ENCODE results near the gene CHI3L1.

DNA sequence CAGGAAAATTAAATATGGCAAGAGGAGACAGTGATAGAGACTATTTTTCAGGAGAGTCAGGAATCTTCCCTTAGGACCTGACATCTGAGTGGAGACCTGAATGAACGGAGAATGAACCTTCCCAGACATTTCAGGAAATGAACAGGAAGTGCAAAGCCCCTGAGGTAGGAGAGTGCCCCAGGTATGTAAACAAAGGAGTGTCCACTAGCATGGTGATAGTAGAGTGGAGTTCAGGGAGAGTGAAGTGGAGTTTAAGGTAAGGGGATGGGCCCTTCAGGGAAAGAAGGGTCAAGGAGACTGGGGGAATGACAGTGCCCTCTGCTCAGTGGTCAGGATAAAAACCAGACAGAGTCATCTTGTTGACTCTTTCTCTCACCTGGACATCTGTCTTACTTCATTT is 30.2 kb downstream of the CHI3L1 start:
- TF ChIP-seq, protein P1, sequence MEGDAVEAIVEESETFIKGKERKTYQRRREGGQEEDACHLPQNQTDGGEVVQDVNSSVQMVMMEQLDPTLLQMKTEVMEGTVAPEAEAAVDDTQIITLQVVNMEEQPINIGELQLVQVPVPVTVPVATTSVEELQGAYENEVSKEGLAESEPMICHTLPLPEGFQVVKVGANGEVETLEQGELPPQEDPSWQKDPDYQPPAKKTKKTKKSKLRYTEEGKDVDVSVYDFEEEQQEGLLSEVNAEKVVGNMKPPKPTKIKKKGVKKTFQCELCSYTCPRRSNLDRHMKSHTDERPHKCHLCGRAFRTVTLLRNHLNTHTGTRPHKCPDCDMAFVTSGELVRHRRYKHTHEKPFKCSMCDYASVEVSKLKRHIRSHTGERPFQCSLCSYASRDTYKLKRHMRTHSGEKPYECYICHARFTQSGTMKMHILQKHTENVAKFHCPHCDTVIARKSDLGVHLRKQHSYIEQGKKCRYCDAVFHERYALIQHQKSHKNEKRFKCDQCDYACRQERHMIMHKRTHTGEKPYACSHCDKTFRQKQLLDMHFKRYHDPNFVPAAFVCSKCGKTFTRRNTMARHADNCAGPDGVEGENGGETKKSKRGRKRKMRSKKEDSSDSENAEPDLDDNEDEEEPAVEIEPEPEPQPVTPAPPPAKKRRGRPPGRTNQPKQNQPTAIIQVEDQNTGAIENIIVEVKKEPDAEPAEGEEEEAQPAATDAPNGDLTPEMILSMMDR (IDR thresholded peaks at IDR 0.05), result no peak
- TF ChIP-seq, protein P2, sequence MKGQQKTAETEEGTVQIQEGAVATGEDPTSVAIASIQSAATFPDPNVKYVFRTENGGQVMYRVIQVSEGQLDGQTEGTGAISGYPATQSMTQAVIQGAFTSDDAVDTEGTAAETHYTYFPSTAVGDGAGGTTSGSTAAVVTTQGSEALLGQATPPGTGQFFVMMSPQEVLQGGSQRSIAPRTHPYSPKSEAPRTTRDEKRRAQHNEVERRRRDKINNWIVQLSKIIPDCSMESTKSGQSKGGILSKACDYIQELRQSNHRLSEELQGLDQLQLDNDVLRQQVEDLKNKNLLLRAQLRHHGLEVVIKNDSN (IDR thresholded peaks at IDR 0.05; ENCODE audit: borderline replicate concordance, low read depth), result no peak
- no peak for TF ChIP-seq POLR2AphosphoS5 (IDR thresholded peaks at IDR 0.05; ENCODE audit: low read depth, low read length)
- no peak for TF ChIP-seq NRF1 (IDR thresholded peaks at IDR 0.05; ENCODE audit: low read depth, low read length)
- TF ChIP-seq, protein P3, sequence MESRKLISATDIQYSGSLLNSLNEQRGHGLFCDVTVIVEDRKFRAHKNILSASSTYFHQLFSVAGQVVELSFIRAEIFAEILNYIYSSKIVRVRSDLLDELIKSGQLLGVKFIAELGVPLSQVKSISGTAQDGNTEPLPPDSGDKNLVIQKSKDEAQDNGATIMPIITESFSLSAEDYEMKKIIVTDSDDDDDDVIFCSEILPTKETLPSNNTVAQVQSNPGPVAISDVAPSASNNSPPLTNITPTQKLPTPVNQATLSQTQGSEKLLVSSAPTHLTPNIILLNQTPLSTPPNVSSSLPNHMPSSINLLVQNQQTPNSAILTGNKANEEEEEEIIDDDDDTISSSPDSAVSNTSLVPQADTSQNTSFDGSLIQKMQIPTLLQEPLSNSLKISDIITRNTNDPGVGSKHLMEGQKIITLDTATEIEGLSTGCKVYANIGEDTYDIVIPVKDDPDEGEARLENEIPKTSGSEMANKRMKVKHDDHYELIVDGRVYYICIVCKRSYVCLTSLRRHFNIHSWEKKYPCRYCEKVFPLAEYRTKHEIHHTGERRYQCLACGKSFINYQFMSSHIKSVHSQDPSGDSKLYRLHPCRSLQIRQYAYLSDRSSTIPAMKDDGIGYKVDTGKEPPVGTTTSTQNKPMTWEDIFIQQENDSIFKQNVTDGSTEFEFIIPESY (IDR thresholded peaks at IDR 0.05; ENCODE audit: borderline replicate concordance, low read depth), result no peak

All from SK-N-SH (cell line).